Thoracic aorta (tissue), 2 donors: Measurements from ENCODE around the gene CCNL1. TPM values are rescaled to one million over a fixed set of nuclear protein-coding genes. Genes with fewer than 3 reads are reported as not detected.
"Not testable (repeated sequence)": the region's sequence is repeated elsewhere in the genome, so short reads cannot be mapped to it uniquely, and the experiment has no call there.

Source experiments
- ATAC-seq: fragments of 150-250 bp; one replicate; pipeline ENCODE4 v1.8.0; 2017; ENCODE audit warnings: low read depth; ENCODE audit not compliant: insufficient number of reproducible peaks, low FRiP score
- DNase-seq: peaks from one replicate; pipeline ENCODE4 v3.0.0-alpha.2; 2020; ENCODE audit warnings: low spot score
- H3K27ac ChIP-seq, 2 donors: fragments of 200-600 bp; sonication (generic); 1 replicate in 1 of 2; 2 replicates in 1 of 2; pipeline ENCODE4 v1.5.1; 2016; ENCODE audit warnings: mild to moderate bottlenecking in 2 of 2, moderate library complexity in 2 of 2
- H3K27me3 ChIP-seq: fragments of 200-600 bp; sonication (generic); replicated peaks from 2 replicates; pipeline ENCODE4 v1.6.0; 2016; ENCODE audit warnings: mild to moderate bottlenecking; ENCODE audit not compliant: insufficient read depth
- H3K36me3 ChIP-seq: fragments of 200-600 bp; sonication (generic); one replicate; pipeline ENCODE4 v1.5.1; 2016
- H3K4me1 ChIP-seq, 2 donors: fragments of 200-600 bp; sonication (generic); 1 replicate in 1 of 2; 2 replicates in 1 of 2; pipeline versions ENCODE4 v1.5.1 to v1.6.0; 2016; ENCODE audit warnings: low read depth in 2 of 2, mild to moderate bottlenecking in 1 of 2; ENCODE audit not compliant: control insufficient read depth in 1 of 2
- H3K4me3 ChIP-seq: fragments of 200-600 bp; sonication (generic); 2 replicates; pipeline ENCODE4 v1.5.1; 2016; ENCODE audit warnings: mild to moderate bottlenecking
- H3K9me3 ChIP-seq: fragments of 200-600 bp; sonication (generic); 2 replicates; pipeline ENCODE4 v1.5.1; 2016
- CTCF ChIP-seq: fragments of 200-600 bp; sonication (generic); IDR thresholded peaks from one replicate; pipeline ENCODE4 v1.5.1; 2019; ENCODE audit warnings: antibody characterized with exemption
- total RNA-seq, 2 donors: library from RNA; depleted of rRNA; stranded (reverse); fragments of >200 nt; gene quantifications; one replicate each; pipeline versions ENCODE4 v1.1.0 to v1.2.3, GENCODE V29; 2016

The CCNL1 gene
- total RNA-seq, 2 donors from 2014 or later: 210 to 387 TPM

DNA sequence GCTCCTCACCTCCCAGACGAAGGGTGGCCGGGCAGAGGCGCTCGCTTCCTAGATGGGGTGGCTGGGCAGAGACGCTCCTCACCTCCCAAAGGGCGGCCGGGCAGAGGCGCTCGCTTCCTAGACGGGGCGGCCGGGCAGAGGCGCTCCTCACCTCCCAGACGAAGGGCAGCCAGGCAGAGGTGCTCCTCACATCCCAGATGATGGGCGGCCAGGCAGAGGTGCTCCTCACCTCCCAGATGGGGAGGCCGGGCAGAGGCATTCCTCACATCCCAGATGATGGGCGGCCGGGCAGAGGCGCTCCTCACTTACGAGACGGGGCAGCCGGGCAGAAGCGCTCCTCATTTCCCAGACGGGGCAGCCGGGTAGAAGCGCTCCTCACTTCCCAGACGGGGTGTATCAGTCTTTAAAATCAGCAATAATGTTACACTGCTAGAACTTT, 19.4 kb upstream of the CCNL1 start:
- no peaks in the 10 kb centered on the region for H3K36me3 ChIP-seq
- DNase-seq (no peak), ATAC-seq (no peak)
- no peaks in the 10 kb centered on the region for H3K27me3 ChIP-seq
- H3K4me3 ChIP-seq: no peak overlapping the region
- H3K27ac ChIP-seq: no peak overlapping the region
- peaks cover 9% of the 10 kb centered on the region in 2 donors for H3K4me1 ChIP-seq
- TF ChIP-seq CTCF: no peak
- no peaks in the 10 kb centered on the region for H3K9me3 ChIP-seq

- not testable (repeated sequence) for H3K27me3 ChIP-seq, H3K9me3 ChIP-seq, H3K27ac ChIP-seq, DNase-seq, H3K4me3 ChIP-seq, H3K36me3 ChIP-seq, ATAC-seq
- H3K4me1 ChIP-seq: peaks cover 12 to 14% of the 10 kb centered on the region in 2 donors
Measured at GRCh38 chr3:157178503-157179364, 18.8 kb upstream of the CCNL1 start.

- peaks cover 13 to 14% of the 10 kb centered on the region in 2 donors for H3K4me1 ChIP-seq
- H3K4me3 ChIP-seq, H3K27ac ChIP-seq, H3K9me3 ChIP-seq, H3K27me3 ChIP-seq, DNase-seq, H3K36me3 ChIP-seq, ATAC-seq: not testable (repeated sequence)
Measured at GRCh38 chr3:157177801-157178453, 18.0 kb upstream of the CCNL1 start.

DNA sequence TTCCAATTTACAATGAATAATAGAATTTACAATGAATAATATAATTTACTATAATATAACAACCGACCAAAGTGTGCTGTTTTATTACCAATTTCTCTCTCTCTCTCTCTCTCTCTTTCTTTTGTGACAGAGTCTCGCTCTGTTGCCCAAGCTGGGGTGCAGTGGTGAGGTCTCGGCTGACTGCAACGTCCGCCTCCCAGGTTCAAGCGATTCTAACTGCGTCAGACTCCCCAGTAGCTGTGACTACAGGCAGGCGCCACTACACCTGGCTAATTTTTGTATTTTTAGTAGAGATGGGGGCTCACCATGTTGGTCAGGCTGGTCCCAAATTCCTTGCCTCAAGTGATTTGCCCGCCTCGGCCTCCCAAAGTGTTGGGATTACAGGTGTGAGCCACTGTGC, 17.0 kb upstream of the CCNL1 start:
- DNase-seq: no peak
- Histone ChIP-seq H3K27me3 (no peaks in the 10 kb centered on the region), H3K4me1 (peaks cover 13 to 14% of the 10 kb centered on the region in 2 donors), H3K9me3 (no peaks in the 10 kb centered on the region), H3K4me3 (no peak overlapping the region), H3K36me3 (no peaks in the 10 kb centered on the region), H3K27ac (no peak overlapping the region)
- no peak for TF ChIP-seq CTCF
- ATAC-seq: no peak

DNA sequence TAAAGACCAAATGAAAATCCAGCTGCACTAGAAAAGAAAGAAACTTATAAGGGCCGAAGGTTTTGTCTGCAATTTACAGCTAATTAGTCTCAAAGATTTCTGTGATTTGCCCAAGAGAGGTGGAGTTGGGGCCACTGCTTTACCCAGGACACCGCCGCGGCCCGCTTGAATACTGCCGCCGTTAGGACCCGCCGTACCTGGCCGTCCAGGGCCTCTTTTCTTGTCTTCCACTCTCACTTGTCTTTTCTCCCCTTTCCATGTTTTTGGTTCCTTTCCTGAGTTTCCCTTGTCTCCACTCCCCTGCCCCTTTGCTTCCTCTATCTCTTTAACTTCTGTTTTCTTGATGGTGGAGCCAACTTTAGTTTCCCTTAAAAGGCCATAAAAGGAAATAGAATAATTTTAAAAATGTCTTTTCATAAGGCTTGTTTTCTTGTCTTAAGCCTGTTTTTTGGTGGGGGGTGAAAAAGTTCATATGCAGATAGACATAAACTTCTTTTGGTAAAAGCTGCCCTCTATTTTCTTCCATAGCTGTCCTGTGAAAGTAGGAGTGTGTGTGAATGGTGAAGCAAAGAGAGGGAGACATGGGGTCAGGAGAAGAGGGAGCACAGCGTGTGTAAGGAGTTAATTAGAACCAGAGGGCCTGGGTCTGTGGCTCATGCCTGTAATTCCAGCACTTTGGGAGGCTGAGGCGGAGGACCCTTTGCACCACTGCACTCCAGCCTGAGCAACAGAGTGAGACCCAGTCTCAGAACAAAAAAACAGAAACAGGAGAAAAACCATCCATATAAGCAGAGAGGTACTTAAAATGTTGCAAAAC, 16.0 kb upstream of the CCNL1 start:
- Histone ChIP-seq H3K4me3 (peak overlapping the region; percentile 83), H3K4me1 (peaks cover 13 to 14% of the 10 kb centered on the region in 2 donors), H3K27me3 (no peaks in the 10 kb centered on the region), H3K9me3 (no peaks in the 10 kb centered on the region), H3K27ac (peak overlapping the region; percentile 95), H3K36me3 (no peaks in the 10 kb centered on the region)
- DNase-seq: no peak
- ATAC-seq: no peak
- no peak for TF ChIP-seq CTCF
